Activated CD4-positive, alpha-beta T cell treated with anti-CD3 and anti-CD28 coated beads, Interleukin-2, Interleukin-6, amounts not matched to agents 100 ng/mL and 50 ng/mL, durations not matched to agents 16 hours and 8 hours (primary cell): ENCODE results near the gene POFUT2.

Experiments used
- DNase-seq: peaks from one replicate; pipeline ENCODE4 v3.0.0-alpha.2; 2020

Gene POFUT2

DNA sequence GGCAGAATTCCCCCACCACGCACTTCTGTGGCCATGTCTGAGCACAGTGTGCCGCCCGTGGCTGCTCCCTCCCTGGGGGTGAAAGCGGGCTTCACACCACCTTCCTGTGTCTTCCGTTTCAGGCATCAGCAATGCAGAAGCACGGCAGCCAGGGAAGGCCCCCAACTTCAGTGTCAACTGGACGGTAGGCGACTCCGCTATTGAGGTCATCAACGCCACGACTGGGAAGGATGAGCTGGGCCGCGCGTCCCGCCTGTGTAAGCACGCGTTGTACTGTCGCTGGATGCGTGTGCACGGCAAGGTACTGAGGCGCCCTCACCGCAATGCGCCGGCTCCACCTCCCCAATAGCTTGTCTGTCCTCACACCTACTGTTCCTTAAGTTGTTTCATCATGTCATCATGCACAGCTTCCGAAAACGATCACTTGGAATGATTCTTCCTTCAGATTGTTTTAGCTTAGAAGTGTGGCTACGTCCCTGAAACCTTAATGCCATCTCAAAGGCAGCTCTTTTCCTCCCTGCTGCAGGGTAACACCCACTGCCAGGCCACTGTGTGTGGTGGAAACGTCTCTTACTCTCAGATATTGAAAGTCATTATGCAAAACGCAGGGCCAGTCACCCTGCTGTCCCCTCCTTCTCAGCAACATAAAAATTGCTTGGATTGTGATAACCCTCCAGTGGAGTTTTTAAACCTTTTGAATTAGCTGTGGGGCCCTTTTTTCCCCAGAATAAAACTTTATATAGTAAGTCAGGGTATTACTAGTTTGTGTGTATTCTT lies 66.8 kb downstream of the POFUT2 start:
- no peak for DNase-seq

DNA sequence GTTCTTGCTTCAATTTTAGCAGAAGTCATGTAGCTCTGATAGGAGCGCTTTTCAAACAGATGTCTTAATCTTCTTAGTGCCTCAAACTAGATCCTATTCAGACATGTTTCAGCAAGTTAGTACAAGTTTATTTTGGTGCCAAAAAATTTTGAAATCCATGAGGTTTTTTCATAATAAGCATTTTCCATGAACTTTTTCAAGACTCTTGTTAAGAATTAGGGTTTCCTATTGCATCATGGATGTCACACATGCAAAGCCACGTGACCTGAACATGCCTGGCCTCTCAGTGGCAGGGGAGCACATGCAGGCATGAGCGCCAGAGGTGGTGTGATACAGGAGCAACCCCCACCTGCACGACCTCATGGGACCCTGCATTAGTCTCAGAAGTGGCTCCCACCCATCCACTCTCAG lies 67.6 kb downstream of the POFUT2 start:
- no peak for DNase-seq

DNA sequence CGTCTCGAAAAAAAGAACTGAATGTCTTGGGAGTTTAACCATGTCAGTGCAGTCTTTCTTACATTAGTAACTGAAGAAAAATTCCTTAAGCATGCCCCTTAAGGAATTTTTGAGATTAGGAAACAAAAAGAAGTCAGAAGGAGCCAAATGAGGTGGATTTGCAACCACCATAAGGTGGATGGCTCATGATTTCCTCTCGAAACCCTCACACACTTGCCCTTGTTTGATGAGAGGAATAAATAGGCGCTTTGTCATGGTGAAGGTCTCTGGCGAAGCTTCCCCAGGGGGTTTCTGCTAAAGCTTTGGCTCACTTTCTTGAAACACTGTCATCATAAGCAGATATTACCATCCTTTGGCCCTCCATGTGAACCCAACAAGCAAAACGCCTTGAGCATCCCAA lies 68.2 kb downstream of the POFUT2 start:
- DNase-seq: no peak

DNA sequence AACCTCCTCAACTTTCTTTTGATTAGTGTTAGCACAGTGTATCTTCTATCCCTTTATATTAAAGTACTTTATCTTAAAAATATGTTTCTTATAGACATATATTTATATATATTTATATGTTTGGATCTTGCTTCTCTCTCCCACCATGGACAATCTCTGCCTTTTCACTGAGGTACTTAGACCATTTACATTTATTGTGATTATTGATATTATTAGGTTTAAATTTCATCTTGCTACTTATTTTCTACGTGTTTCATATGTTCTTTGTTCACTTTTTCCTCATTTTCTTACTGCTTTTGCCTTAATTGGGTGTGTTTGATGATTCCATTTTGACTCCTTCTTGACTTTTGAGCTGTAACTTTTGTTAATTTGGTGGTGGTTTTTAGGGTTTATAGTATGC lies 70.7 kb downstream of the POFUT2 start:
- no peak for DNase-seq

DNA sequence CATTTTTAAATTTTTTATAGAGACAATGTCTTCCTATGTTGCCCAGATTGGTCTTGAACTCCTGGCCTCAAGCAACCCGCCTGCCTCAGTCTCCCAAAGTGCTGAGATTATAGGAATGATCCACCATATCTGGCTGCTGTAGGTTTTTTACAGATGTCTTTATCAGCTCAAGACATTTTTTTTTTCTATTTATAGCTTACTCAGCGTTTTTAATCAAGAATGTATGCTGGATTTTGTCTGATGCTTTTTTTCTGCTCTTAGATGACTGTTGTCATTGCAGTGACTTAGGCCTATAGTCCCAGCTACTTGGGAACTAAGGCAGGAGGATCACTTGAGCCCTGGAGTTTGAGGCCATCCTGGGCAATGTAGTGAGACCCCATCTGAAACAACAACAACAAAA lies 72.5 kb downstream of the POFUT2 start:
- no peak for DNase-seq
